ENCODE measurements around the gene TOMM40L.
A peak's percentile ranks its signal among the peaks of the same experiment; 100 is the strongest.

Gene TOMM40L

DNA sequence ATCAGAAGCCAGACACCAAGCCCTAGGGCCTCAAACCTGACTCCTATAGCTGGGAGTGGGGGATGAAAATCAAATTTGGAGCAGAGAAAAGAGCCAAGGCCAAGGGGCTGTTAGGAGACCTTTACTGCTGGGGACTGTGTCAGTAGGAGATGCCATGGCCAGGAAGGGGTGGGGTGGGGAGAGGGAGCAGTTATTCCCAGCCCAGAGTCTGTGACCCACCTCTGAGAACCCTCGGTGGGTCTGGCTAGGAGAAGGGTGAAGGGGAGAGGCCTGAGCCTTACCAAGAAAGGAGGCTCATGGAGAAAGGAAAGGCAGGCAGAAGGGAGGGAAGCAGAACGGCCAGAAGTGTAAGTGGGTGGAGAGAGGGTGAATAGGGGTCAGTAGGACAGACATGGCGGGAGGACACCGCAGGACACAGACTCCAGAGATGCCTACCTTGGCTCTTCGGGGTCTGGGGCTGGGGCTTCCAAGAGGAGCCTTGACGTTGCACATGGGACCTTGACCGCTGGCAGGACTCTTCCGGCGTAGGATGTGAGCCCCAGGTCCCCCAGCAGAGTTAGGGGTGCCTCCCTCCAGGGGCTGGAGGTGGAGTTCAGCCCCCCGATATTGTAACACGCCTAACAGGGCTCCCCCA lies 28.2 kb upstream of the TOMM40L start:
- no peak for DNase-seq (ENCODE audit: low read depth)

- DNase-seq (ENCODE audit: low read depth) = no peak
Measured at GRCh38 chr1:161198194-161198896, 27.5 kb upstream of the TOMM40L start.

DNA sequence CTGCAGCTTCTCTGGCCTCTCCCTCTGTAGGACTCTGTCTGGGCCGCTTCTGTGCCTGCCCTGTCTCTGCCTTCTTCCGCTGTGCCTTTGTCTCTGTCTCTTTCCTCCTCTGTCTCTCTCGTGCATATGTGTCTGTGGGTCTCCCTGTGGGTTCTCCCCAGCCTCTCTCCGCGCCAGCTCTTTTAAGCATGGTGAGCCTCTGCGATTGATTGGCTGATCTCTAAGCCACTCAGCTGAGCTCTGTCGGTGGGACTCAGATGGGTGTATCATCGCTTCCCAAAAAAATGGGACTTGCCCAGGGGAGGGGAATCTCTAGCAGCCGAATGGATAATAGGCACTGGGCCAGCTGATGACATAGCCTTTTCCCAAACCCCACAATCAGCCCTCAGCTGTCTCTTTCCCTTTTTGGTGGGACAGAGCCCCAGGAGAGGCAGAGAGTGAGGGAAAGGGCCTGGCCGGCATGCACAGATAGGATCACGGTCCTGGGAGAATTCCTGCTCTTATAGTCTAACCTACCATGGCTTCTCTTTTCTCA lies 26.9 kb upstream of the TOMM40L start, which contains the start of gene ADAMTS4:
TSS of gene ADAMTS4 (minus strand) at position 158 of the 535 bp plus-strand sequence. CDS start 427 bp downstream, outside the sequence.
- DNase-seq (ENCODE audit: low read depth) = no peak

GRCh38 chr1:161199506-161200139 lies 26.2 kb upstream of the TOMM40L start:
- DNase-seq (ENCODE audit: low read depth) = no peak

GRCh38 chr1:161200421-161200991 lies 25.4 kb upstream of the TOMM40L start:
- no peak for DNase-seq (ENCODE audit: low read depth)

DNA sequence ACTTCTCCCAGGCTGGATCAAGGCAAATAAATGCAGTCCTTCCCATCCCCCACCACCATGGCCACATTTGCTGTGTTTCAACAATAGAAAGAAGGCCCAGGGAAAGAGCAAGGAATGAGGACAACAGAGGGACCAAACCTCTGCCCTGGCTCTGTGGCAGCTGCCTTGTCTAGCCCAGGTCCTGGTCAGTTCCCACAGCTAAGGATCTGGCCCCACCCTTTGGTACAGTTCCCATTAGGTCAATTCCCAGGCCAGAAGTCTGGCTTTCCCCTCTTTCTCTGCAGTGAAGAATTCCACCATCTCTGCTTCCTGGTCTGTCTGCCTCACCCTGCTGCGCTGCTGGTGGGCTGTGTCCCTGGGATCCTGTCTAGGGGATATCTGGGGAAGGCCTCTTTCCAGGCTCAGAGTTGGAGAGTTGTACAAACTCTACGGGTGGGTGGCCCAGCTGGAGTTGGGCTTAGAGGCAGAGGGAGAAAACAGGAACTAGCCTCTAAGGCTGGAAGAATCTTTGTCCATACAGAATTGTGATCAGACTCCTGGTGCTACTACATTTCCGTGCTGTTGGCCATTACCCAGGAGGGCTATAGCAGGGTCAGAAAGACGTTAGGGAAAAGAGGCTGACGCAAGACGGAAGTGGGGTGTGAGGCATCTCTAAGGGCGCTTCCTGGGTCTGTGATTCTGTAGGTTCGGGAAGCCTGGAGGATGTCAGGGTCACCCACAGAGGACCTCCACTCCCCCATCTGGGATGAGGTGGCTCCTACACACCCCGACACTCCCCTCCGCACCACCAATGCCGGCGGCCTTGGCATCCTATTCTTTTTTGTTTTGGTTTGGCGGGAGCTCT lies 24.6 kb upstream of the TOMM40L start:
- no peak for DNase-seq (ENCODE audit: low read depth)

- peak; percentile 93 for DNase-seq (ENCODE audit: low read depth)
Measured at GRCh38 chr1:161201836-161202712, 23.8 kb upstream of the TOMM40L start, which contains the start of gene NDUFS2. Gene NDUFS2, plus strand, starts transcription at chr1:161202367. Its CDS starts 19 bp downstream, at chr1:161202386.

GRCh38 chr1:161206411-161207140 lies 19.3 kb upstream of the TOMM40L start:
- no peak for DNase-seq (ENCODE audit: low read depth)

DNA sequence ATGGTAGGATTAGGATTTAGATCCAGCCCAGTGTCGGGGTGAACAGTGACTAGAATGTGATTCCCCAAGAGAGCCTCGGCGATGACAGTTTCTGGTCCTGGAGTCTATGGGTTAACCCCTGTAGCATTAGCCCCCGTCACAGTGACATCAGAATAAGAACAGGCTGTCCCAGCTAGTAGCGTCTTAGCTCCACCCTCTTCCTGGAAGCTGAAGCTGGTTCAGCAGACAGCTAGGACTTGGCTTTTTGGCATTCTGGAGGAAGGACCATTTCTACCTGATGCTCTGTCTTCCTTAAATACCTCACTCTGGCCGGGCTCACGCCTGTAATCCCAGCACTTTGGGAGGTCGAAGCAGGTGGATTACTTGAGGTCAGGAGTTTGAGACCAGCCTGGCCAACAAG lies 18.7 kb upstream of the TOMM40L start:
- no peak for DNase-seq (ENCODE audit: low read depth)

GRCh38 chr1:161209790-161210409 lies 16.0 kb upstream of the TOMM40L start:
- DNase-seq (ENCODE audit: low read depth) = peak; percentile 62

GRCh38 chr1:161214369-161214768 lies 11.5 kb upstream of the TOMM40L start:
- no peak for DNase-seq (ENCODE audit: low read depth)

GRCh38 chr1:161215076-161215475 lies 10.8 kb upstream of the TOMM40L start, which contains the start of gene FCER1G:
Gene FCER1G, plus strand, starts transcription at chr1:161215295. Its CDS starts 27 bp downstream, at chr1:161215322.
- no peak for DNase-seq (ENCODE audit: low read depth)

- no peak for DNase-seq (ENCODE audit: low read depth)
Measured at GRCh38 chr1:161216945-161217712, 8.7 kb upstream of the TOMM40L start.

DNA sequence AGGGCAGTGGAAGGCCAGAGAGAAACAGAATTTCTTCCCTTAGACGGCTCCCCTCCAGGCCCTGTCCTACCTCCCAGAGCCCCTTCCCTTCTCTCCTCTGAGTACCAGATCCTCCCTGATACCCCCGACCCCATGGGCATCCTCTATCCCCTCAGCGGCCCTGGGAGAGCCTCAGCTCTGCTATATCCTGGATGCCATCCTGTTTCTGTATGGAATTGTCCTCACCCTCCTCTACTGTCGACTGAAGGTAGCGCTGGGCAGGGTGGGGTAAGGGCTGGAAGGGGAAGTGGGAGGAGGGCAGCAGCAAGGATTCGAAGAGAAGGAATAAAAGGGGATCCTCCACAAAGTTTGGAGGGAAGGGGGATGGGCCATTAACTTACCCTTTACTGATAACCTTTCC lies 8.0 kb upstream of the TOMM40L start:
- DNase-seq (ENCODE audit: low read depth) = no peak

- no peak for DNase-seq (ENCODE audit: low read depth)
Measured at GRCh38 chr1:161218301-161219077, 7.4 kb upstream of the TOMM40L start.

- no peak for DNase-seq (ENCODE audit: low read depth)
Measured at GRCh38 chr1:161219078-161219892, 6.6 kb upstream of the TOMM40L start.

- DNase-seq (ENCODE audit: low read depth) = no peak
Measured at GRCh38 chr1:161220002-161220401, 5.9 kb upstream of the TOMM40L start.
